Embryonic facial prominence (tissue), 1 donor: ENCODE results near the gene ZNF106.
A peak's percentile ranks its signal among the peaks of the same experiment; 100 is the strongest.

ENCODE experiments used
- DNase-seq: peaks from one replicate; pipeline ENCODE4 v3.0.0-alpha.2; 2016; ENCODE audit errors: extremely low spot score

ZNF106 gene

DNA sequence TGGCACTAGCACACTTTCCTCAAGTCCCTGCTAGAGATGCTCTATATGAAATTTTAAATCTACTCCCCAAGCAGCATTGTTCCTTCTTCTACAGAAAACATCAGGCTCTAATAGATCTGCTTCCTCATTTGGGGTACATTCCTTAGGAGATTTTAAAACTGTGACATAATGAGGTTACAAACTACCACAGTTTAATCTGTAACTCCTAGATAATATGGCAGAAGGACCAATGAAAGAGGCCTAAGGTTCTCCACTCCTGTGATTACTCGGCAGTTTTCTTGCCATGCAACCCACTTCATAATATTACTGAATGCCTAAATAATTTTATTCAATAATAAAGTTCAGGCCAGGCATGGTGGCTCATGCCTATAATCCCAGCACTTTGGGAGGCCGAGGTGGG is 16.1 kb downstream of the ZNF106 start:
- no peak for DNase-seq

DNA sequence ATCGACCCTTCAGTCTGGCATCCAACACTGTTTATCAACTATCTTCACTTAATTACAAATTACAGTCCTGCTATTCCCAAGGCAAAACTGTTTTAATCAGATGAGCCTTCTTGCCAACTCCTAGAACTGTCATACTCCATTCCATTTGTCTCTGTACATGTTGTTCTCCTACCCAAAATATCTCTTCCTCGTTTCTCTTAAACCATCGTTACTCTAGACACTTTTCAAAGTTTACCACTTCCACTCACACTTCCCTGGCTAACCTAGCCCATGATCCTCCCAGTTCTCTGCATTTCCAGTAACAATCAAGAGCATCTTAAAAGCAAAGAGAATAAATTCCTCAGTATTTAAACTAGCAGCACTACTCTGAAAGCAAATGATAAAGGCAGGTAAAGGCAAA is 19.9 kb downstream of the ZNF106 start:
- no peak for DNase-seq

DNA sequence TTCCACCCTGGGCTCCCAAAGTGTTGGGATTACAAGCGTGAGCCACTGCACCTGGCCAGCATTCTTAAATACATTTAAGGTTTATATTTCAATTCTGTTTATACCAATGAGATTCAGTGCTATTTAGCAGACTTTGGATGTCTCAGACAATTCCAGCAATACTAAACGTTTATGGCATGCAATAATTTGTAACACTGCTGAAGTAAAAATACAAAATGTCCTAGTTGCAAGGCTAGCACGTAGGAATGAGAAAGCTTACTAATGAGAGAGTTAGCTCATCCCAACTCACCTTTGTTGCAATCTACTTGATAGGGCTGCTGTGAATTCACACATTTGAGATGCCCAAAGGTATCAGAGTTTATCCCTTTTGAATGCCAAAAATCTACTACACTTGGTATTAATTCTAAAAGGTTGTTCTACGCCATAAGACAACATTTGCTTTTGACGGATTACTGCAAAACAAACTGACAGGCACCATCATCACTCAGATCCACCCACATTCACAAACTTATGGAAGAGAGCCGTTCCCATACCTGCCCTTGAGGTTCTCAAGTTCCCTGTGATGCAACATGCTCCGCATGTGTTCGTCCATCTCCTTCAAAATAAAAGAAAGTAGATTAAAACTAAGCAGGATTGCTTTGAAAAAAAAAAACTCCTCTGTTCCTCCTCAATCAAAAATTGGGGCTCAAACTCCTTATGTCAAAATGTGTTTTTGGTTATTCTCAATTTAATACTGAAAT is 25.3 kb downstream of the ZNF106 start:
- DNase-seq = no peak

DNA sequence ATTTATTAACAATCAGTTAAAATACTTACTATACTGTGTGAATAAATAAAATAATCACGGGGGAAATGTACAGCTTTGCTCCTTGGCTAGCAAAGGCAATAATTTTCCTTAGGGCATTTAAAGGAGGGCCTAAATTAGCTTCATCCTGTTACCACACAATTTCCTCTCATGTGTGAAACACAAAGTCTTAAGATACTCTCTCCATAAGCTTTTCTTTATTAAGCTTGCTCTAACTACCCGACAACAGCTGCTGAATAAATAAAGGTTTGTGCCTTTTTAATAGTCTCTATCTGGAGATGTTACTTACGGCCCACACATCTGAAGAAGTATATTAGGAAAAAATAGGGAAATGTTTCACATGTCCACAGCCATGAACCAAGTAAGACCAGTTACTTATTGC is 29.7 kb downstream of the ZNF106 start:
- DNase-seq = no peak

DNA sequence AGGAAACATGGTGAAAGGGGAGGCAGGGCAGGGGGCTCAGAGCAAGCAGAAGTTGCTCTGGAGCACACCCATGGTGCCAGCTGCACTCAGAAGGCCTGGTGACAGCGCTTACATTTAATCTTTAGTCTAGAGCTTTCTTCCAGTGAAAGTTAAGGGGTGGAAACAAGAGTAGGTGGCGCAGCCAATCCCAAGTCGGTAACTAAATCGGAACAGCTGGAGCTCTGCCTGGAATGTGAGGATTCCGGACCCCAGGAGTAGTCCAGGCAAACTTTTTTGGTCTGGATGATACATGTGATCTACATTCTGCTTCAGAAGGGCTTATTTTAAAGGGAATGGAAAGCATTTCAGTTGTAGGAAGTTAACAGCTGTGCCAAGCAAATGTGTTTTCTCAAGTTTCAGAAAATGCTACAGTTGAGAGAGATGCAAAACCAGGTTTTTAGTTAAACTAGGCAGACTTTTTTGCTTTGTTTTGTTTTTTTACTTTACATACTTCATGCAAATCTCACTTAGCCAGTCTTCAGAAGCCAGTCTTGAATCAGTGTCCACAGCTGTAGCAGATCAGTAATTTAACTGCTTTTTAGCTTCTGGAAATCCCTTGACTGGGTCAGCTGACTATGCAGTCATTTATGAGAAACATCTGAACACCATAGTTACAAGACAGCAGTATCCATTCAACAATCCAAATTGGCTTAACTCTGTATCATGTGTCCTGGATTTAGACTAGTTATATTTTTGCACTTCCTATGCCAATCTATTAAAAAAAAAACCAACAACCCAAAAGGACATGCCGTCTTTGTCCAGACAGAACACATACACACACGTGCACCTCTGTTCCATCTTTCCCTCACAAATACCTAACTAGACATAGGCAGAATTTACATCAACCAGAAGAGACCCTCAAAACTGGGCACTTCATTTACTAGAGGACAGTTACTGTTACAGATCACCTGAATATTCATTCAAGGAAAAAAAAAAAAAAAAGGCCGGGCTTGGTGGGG is 33.2 kb downstream of the ZNF106 start:
- peak; percentile 97 for DNase-seq

DNA sequence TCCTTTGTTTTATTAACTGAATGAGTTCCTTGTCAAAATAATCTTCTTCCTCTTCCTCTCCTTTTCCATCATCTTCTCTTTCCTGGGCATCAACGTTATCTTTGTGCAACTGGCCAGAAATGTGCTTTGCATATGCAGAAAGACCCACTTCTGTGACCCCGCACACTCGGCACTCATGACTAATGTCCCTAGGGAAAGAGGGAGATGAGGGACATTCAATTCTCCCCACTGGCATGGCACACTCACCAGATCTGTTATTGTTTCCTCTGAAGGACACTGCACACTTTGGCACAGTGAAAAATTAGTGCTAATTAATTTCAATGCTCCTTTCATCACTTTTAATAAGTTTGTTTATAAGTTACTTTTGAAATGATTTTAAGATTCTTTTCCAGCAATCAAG is 34.0 kb downstream of the ZNF106 start:
- DNase-seq = no peak

DNA sequence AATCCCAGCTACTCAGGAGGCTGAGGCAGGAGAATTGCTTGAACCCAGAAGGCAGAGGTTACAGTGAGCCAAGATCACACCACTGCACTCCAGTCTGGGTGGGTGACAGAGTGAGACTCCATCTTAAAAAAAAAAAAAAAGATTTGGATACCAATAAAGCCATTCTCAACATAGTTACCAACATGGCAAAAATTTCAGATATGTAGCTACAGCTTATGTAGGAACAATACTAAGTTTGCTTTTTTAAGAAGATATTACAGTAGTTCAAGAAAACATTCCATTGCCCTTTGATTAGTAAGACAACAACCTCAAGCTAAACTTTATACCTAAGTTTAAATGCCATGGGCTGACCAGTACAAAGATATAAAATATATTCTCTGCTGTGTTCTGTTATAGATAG is 34.4 kb downstream of the ZNF106 start:
- no peak for DNase-seq

DNA sequence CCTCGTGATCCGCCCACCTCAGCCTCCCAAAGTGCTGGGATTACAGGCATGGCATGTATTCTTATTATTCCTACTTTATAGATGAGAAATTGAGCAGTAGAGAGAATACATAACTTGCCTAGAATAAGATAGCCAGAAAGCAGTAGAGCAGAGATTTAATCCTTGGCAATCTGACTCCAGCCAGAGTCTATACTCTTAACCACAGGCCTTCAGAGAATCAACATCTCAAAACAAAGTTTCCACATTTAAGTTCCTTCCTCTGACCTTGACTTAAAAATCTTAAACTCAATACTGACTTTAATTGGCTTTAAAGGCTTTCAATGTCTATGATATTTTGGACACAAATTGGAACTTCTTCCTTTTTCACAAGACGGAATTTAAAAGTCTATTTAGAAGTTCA is 37.1 kb downstream of the ZNF106 start:
- no peak for DNase-seq

DNA sequence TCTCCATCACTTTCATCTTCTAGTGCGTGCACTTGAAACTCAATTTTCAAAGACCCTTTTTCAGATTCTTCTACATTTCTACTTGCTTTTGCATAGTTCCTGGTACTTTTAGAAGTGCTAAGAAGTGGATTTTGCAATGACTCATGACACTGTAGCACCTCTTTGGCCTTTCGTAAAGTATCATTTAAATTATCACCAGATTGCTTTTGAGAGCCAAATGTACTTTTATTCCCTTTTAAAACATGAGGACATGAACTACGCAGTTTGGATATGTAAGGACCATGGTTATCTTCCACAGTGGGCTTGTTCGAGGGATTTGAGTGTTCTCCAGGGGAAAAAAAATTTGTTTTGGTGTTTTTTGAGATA is 40.5 kb downstream of the ZNF106 start:
- no peak for DNase-seq

DNA sequence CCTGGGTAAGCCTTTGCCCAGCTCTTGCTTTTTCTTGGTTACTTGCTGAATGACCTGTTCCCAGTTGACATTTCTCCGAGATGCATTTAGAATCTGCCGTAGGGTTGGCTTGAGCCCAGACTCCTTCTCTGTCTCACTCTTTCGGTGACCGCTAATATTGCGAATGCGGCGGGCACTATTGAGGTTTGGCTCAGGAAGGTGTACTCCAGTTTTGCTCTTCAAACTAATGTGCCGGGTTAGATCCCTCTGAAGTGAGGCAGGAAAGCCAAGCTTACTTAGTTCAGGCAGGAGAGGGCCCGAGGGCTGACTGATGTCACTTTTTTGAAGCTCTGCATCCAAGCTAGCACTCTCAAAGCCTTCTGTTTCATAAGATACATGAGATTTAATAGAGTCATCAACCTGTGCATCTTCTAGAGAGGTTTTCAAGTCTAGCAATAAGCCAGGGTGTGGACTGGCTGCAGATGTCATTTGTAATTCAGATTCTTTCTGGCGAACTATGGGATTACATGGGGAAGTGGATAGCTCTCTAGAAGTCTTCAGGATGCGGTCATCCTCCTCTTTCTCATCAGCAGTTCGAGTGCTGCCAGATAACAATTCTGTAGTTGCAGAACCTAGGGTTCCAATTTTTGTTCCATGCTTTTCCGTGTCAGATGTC is 41.0 kb downstream of the ZNF106 start:
- DNase-seq = no peak

DNA sequence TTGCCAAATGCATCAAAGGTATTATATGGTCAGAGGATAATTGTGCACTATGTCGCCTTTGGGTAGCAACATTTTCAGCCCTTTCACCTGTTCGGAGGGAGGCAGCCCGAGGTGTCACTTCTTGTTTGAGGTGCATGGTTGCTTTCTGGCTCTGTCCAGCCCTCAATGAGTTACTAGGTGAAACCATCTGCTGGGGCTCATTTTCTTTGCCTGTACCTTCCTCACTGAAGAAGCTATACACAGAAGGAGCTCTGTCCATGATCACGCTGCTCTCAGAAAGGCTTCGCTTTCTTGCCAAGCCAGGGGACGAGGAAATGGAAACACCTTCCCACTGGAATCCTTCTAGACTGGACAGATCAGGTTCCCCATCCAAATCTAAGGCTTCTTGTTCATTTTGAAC is 42.7 kb downstream of the ZNF106 start:
- DNase-seq = no peak

DNA sequence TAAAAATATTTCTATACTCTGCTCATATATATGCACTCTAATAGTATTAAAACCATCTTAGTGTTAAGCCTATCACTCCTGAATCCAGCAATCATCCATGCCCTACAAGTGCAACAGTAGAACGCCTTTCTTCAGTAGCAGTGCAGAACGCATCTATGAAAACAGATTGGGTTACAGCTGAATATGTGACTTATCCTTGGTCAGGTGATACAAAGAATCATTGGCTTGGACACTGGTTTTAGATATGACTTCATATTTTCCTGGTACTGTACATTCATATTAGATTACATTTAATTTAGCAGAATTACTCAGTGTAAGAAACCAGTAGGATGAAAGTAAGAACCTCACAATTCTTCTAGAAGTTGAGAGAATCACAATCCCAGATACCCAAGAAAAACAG is 43.3 kb downstream of the ZNF106 start:
- no peak for DNase-seq

DNA sequence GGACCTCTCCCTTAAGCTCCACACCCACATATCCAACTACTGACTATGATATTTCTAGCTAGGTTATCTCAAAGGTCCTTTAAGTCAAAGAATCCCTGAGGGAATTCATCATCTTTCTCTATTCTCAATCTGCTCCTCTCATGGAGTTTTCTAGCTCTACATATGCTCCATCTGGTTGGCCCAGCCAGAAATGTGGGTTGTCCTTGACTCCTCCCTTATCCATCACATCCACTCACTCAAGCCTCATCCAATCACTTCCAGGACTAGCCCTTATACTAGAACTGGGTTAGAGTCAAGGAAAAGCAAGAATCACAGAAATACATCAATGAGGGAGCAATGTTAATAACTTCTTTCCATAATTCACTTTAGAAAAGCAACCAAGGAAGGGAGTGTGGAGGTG is 45.4 kb downstream of the ZNF106 start:
- DNase-seq = no peak

DNA sequence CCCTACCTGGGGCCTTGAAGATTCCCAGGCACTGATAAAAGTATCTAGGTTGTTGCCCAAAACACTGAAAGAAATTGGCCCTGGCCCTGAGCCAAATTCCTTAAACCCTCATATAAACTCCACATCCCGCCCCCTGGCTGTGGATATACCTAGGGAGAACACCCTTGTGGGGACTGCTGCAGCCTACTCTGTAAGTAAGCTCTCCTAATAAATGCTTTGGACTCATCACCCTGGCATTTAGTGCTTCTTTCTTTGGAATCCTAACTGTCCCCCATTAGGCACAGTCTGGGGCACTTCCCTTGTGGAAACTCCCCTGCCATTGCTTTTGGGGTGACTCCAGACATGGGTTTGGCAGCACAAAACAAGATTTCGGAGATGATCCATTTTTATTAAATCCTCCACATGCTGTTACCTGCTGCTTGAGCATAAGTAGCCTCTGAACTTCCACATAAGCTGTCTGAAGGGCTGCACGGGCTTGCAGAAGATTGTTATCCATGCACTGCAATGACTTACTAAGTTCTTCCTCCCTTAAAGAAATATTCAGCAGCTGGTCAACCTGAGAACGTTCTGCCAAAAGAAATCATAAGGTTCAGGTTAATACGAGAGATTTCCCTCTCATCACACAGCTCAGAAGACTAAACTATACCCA is 46.4 kb downstream of the ZNF106 start:
- no peak for DNase-seq

DNA sequence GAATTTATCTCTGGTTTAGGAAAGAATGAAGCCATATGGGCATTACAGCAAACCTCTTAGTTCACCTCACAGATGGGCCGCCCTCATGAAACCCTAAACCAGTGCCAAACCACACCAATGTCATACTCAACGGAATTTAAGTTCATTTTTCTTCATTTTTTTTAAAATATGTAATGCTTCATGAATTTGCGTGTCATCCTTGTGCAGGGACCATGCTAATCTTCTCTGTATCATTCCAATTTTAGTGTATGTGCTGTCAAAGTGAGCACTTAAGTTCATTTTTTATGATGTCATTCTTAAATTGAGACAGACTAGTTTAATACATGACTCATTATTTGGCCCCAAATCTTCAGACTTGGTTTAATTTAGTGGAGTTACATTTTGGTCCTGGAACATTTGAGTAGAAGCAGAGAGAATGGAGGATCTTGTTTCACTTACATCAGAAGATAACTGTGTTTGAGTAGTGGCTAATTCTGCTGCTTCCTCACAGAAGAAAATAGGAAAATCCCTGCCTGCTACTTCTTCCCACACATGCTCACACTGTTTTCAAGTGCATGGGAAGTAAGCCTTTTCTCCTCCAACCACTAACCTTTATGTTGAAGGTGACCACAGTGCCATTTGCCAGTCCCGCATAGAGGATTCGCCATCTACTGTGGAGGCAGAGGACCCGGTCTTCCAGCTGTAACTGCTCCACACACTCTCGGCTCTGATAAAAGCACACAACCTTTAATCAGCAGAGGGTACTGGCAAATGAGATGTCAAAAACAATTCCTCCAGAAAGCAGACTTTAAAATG is 63.3 kb downstream of the ZNF106 start:
- no peak for DNase-seq

DNA sequence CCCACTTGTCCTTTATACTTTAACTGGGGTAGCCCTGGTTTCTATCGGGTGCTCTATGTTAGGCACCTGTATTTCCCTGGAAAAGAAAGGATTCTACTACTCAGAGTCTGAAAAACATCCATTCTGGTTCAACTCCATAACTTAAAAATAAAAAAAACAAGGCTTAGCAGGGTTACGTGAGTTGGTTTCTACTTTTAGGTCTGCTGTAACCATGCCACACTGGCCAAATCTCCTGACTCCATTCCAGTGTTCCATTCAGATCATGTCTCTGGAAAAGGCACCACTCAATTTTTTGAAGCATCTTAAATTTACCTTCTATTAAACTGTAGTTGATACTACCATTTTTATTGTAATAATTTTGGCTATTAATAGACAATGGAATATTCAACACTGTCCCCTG is 69.6 kb downstream of the ZNF106 start:
- no peak for DNase-seq

DNA sequence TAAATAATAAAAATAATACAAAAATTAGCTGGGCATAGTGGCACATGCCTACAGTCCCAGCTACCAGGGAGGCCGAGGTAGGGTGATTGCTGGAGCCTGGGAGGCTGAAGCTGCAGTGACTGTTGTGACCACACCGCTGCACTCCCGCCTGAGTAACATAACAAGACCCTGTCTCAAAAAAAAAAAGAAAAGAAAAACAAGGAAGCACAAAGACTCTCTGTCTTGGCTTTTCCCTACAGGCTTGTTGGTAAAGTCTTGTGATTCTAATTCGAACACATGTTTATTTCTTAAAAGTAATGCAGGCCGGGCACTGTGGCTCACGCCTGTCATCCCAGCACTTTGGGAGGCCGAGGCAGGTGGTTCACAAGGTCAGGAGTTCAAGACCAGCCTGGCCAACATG is 71.6 kb downstream of the ZNF106 start:
- no peak for DNase-seq

DNA sequence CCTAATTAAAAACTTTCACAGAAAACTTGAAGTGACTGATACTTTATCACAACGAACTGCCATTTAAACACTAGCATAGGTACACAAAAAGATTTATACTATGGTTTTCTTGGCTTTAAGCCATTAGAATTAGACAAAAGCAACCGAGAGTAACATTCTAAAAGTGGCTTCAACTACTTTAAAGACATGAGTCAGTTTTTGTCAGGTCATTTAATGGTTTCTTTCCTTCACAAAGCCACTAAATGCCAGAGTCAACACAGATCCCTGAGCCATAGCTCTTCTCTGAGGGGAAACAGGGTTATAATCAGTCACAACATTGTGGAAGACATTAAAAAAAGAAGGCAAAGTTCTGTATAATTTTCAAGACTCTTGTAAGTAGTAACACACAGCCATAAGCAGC is 77.0 kb downstream of the ZNF106 start:
- DNase-seq = no peak

DNA sequence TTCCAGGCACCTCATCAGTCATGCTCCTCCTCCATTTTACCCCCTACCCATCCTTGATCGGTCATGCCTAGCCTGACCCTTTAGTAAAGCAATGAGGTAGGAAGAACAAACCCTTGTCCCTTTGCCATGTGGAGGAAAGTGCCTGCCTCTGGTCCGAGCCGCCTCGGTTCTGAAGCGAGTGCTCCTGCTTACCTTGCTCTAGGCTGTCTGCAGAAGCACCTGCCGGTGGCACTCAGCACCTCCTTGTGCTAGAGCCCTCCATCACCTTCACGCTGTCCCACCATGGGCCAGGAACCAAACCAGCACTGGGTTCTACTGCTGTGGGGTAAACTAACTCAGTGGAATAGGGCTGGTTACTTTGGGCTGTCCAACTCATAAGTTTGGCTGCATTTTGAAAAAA is 79.1 kb downstream of the ZNF106 start:
- DNase-seq = no peak

DNA sequence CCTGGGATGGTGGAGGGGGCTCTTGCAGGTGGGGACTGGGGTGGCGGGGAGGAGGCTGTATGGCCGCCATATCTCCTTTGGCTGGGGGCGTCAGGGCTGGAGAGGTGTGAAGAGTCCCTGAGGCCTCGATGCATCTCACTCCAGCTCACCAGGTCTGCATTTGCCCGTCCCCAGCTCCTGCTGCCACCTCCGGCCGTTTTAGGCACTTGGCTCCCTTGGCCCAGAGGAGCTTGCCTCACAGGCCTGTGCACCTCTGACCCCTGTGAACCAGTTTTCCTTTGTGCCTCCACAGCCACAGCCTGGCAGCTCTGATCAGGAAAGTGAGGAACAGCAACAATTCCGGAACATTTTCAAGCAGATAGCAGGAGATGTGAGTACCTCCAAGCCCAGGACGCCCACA is 81.9 kb downstream of the ZNF106 start:
- no peak for DNase-seq

DNA sequence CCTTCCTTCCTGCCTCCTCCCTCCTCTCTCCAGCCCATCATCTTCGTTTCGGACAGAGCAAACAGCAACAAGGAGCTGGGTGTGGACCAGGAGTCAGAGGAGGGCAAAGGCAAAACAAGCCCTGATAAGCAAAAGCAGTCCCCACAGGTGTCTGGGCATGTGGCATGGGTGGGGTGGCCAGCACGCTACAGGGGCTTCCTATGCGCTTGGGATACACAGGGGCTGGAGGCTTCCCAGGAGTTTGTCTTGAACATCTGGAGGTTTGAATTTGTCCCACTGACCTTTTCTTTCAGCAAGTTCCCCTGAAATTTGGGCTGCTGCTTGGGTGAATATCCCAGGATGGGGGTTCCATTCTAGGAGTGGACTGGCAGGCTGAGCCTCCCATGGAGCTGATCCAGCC is 82.8 kb downstream of the ZNF106 start:
- DNase-seq = no peak
